Measurements from ENCODE around the gene SPATS2. TPM values are rescaled to one million over a fixed set of nuclear protein-coding genes. Genes with fewer than 3 reads are reported as not detected.

The SPATS2 gene
- total RNA-seq, 1 donor from 2014 or later, result 13.8 TPM

DNA sequence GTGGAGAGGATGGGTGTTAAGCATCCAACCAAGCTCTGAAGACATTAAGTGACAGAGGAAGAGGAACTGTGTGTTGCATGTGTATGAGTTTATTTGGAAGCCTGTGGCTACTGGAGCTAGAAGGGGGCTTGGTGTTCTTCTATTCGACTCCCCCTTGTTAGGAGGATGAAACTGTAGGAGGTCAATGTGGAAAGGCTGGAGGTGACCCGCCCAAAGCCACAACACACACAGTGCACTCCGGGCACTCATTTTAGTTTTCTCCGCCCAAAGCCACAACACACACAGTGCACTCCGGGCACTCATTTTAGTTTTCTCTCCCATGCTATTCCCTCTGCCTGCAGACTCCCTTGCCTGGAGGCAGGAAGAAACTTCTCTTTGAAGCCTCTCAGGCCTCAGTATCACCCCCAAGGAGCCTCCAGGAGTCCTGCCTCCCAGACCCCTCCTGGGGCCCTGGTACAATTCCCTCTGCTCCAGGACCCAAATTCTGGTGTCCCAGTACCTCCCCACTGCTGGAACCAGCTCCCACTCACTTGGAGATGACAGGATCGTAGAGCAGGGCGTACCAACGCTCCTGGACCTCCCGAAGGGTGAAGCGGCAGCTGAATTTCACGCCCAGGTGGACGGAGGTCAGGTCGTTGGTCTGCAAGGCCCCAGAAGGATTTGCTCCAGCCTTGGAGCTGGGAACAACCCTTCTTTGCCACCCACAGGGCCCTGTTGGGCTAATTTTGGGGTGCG lies 196.9 kb downstream of the SPATS2 start:
- Histone ChIP-seq H3K27me3 (no peaks in the 10 kb centered on the region), H3K4me3 (no peak overlapping the region), H3K9me3 (no peaks in the 10 kb centered on the region), H3K4me1 (peaks cover 4 to 16% of the 10 kb centered on the region in 2 donors), H3K27ac (no peak overlapping the region), H3K36me3 (peaks cover 53 to 66% of the 10 kb centered on the region in 2 donors)
- intact Hi-C loops (cut with DNase I), result no loop called here
- TF ChIP-seq, protein P1, sequence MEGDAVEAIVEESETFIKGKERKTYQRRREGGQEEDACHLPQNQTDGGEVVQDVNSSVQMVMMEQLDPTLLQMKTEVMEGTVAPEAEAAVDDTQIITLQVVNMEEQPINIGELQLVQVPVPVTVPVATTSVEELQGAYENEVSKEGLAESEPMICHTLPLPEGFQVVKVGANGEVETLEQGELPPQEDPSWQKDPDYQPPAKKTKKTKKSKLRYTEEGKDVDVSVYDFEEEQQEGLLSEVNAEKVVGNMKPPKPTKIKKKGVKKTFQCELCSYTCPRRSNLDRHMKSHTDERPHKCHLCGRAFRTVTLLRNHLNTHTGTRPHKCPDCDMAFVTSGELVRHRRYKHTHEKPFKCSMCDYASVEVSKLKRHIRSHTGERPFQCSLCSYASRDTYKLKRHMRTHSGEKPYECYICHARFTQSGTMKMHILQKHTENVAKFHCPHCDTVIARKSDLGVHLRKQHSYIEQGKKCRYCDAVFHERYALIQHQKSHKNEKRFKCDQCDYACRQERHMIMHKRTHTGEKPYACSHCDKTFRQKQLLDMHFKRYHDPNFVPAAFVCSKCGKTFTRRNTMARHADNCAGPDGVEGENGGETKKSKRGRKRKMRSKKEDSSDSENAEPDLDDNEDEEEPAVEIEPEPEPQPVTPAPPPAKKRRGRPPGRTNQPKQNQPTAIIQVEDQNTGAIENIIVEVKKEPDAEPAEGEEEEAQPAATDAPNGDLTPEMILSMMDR (IDR thresholded peaks at IDR 0.05), result no peak
- no peak for DNase-seq (ENCODE audit: low spot score in 2 of 2)

GRCh38 chr12:49564686-49565405 lies 197.6 kb downstream of the SPATS2 start:
- Histone ChIP-seq H3K4me3 (no peak overlapping the region), H3K9me3 (no peaks in the 10 kb centered on the region), H3K27me3 (no peaks in the 10 kb centered on the region), H3K4me1 (peaks cover 5 to 22% of the 10 kb centered on the region in 2 donors), H3K36me3 (peaks cover 46 to 58% of the 10 kb centered on the region in 2 donors), H3K27ac (no peak overlapping the region)
- TF ChIP-seq, protein P1 (IDR thresholded peaks at IDR 0.05), result no peak
- intact Hi-C loops (cut with DNase I), result no loop called here
- no peak for DNase-seq (ENCODE audit: low spot score in 2 of 2)

GRCh38 chr12:49565406-49566265 lies 198.4 kb downstream of the SPATS2 start:
- peaks cover 43 to 51% of the 10 kb centered on the region in 2 donors for H3K36me3 ChIP-seq

DNA sequence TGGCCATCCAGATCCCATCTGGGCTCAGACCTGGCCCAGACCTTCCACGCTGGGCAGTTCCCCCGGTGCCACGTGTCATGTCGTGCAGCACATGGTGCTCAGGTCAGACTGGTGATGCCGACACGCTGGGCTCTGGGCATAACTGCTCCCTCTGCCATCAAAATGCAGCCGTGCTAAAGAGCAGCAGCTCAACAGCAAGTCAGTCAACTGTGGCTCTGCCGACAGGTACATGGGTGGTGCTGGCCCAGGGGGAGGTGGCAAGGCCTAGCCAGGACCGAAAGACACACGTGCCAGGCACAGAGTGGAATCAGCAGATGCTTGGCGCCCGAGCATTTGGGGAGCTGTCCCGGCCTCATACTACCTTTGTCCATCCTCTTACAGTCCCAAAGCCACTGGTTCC lies 199.1 kb downstream of the SPATS2 start:
- DNase-seq (ENCODE audit: low spot score in 2 of 2), result no peak
- Histone ChIP-seq H3K4me3 (peak overlapping the region in 1 of 2 donors; percentile 87), H3K27me3 (no peaks in the 10 kb centered on the region), H3K4me1 (peaks cover 5 to 26% of the 10 kb centered on the region in 2 donors), H3K27ac (no peak overlapping the region), H3K36me3 (peaks cover 43% of the 10 kb centered on the region in 2 donors), H3K9me3 (no peaks in the 10 kb centered on the region)
- TF ChIP-seq, protein P1 (IDR thresholded peaks at IDR 0.05), result no peak
- intact Hi-C loops (cut with DNase I), result no loop called here

More at GRCh38 chr12:49565406-49566265, 198.4 kb downstream of the SPATS2 start:
- TF ChIP-seq, protein P1 (IDR thresholded peaks at IDR 0.05), result no peak
- Histone ChIP-seq H3K4me3 (no peak overlapping the region), H3K9me3 (no peaks in the 10 kb centered on the region), H3K4me1 (peaks cover 5 to 26% of the 10 kb centered on the region in 2 donors), H3K27me3 (no peaks in the 10 kb centered on the region), H3K27ac (no peak overlapping the region)
- intact Hi-C loops (cut with DNase I), result no loop called here
- DNase-seq (ENCODE audit: low spot score in 2 of 2), result no peak

- no peak for DNase-seq (ENCODE audit: low spot score in 2 of 2)
- Histone ChIP-seq H3K27ac (peak overlapping the region in 1 of 2 donors; percentile 88), H3K4me1 (peaks cover 5 to 26% of the 10 kb centered on the region in 2 donors)
These were observed 200.0 kb downstream of the SPATS2 start for GRCh38 chr12:49567302-49567610.

More at GRCh38 chr12:49567302-49567610, 200.0 kb downstream of the SPATS2 start:
- peak overlapping the region; percentile 76 to 87 for H3K4me3 ChIP-seq
- H3K27me3 ChIP-seq, result no peaks in the 10 kb centered on the region
- TF ChIP-seq, protein P1 (IDR thresholded peaks at IDR 0.05), result no peak
- H3K9me3 ChIP-seq, result no peaks in the 10 kb centered on the region
- peaks cover 35 to 36% of the 10 kb centered on the region in 2 donors for H3K36me3 ChIP-seq
- intact Hi-C loops (cut with DNase I), result no loop called here
